ENCODE data around the gene PMAIP1.

Gene PMAIP1

GRCh38 chr18:59912007-59912550 is 12.3 kb downstream of the PMAIP1 start:
- DNase-seq (ENCODE audit: low read depth in 2 of 2), result no peak

- no peak for DNase-seq (ENCODE audit: low read depth in 2 of 2)
Measured at GRCh38 chr18:59915606-59916005, 15.8 kb downstream of the PMAIP1 start.

- no peak for DNase-seq (ENCODE audit: low read depth in 2 of 2)
Measured at GRCh38 chr18:59916746-59917145, 16.9 kb downstream of the PMAIP1 start.

- no peak for DNase-seq (ENCODE audit: low read depth in 2 of 2)
Measured at GRCh38 chr18:59917422-59917821, 17.6 kb downstream of the PMAIP1 start.

GRCh38 chr18:59918320-59918755 is 18.5 kb downstream of the PMAIP1 start:
- no peak for DNase-seq (ENCODE audit: low read depth in 2 of 2)

- DNase-seq (ENCODE audit: low read depth in 2 of 2), result no peak
Measured at GRCh38 chr18:59918997-59919396, 19.2 kb downstream of the PMAIP1 start.

GRCh38 chr18:59921384-59921891 is 21.6 kb downstream of the PMAIP1 start:
- peak in 1 of 2 donors; percentile 38 for DNase-seq (ENCODE audit: low read depth in 2 of 2)

GRCh38 chr18:59923539-59924196 is 23.9 kb downstream of the PMAIP1 start:
- no peak for DNase-seq (ENCODE audit: low read depth in 2 of 2)

- DNase-seq (ENCODE audit: low read depth in 2 of 2), result no peak
Measured at GRCh38 chr18:59926131-59926530, 26.3 kb downstream of the PMAIP1 start.

GRCh38 chr18:59927246-59927825 is 27.5 kb downstream of the PMAIP1 start:
- no peak for DNase-seq (ENCODE audit: low read depth in 2 of 2)

- DNase-seq (ENCODE audit: low read depth in 2 of 2), result no peak
Measured at GRCh38 chr18:59928201-59928600, 28.4 kb downstream of the PMAIP1 start.

GRCh38 chr18:59929621-59930295 is 30.0 kb downstream of the PMAIP1 start:
- DNase-seq (ENCODE audit: low read depth in 2 of 2), result no peak

- DNase-seq (ENCODE audit: low read depth in 2 of 2), result no peak
Measured at GRCh38 chr18:59932401-59932800, 32.6 kb downstream of the PMAIP1 start.

- DNase-seq (ENCODE audit: low read depth in 2 of 2), result no peak
Measured at GRCh38 chr18:59938676-59939075, 38.9 kb downstream of the PMAIP1 start.

- DNase-seq (ENCODE audit: low read depth in 2 of 2), result no peak
Measured at GRCh38 chr18:59939127-59939526, 39.3 kb downstream of the PMAIP1 start.

- DNase-seq (ENCODE audit: low read depth in 2 of 2), result no peak
Measured at GRCh38 chr18:59940068-59940467, 40.3 kb downstream of the PMAIP1 start.

GRCh38 chr18:59941331-59941730 is 41.5 kb downstream of the PMAIP1 start:
- DNase-seq (ENCODE audit: low read depth in 2 of 2), result no peak

- no peak for DNase-seq (ENCODE audit: low read depth in 2 of 2)
Measured at GRCh38 chr18:59942601-59943000, 42.8 kb downstream of the PMAIP1 start.

- no peak for DNase-seq (ENCODE audit: low read depth in 2 of 2)
Measured at GRCh38 chr18:59945544-59945943, 45.7 kb downstream of the PMAIP1 start.

GRCh38 chr18:59950215-59950944 is 50.6 kb downstream of the PMAIP1 start:
- DNase-seq (ENCODE audit: low read depth in 2 of 2), result no peak

- no peak for DNase-seq (ENCODE audit: low read depth in 2 of 2)
Measured at GRCh38 chr18:59951591-59951990, 51.8 kb downstream of the PMAIP1 start.
